Naive thymus-derived CD8-positive, alpha-beta T cell (primary cell): ENCODE measurements around the gene ZFHX3. TPM values are rescaled to one million over a fixed set of nuclear protein-coding genes. Genes with fewer than 3 reads are reported as not detected.

Source experiments
- ATAC-seq, 2 donors: fragments of 150-1000 bp; cut with Tn5 transposase in 1 of 2; sonication (Bioruptor Pico), chemical (Tn5 transposase) in 1 of 2; 1 replicate in 1 of 2; 2 replicates in 1 of 2; pipeline ENCODE4 v1.10.0; 2021; ENCODE audit warnings: mild to moderate bottlenecking in 2 of 2, moderate library complexity in 2 of 2
- POLR2A ChIA-PET: fragments of 350-600 bp; sonication (Branson Sonifier 250); formaldehyde crosslinking; loops from one replicate; lab custom pipeline; 2021; ENCODE audit warnings: antibody characterized with exemption; lab: Charles Lee
- DNase-seq, 10 donors: peaks; one replicate each; pipeline versions ENCODE4 v3.0.0 to v3.0.0-alpha.2; 2020 to 2022
- H3K27ac Mint-ChIP-seq, 10 donors: one replicate each; pipeline ENCODE4 v1.8.0; 2020 to 2022; ENCODE audit warnings: mild to moderate bottlenecking in 10 of 10, mixed read lengths in 10 of 10, moderate library complexity in 4 of 10, inconsistent platforms in 1 of 10
- H3K27me3 Mint-ChIP-seq, 5 donors: one replicate each; pipeline ENCODE4 v1.8.0; 2021 to 2022; ENCODE audit warnings: mixed read lengths in 5 of 5
- H3K36me3 Mint-ChIP-seq, 3 donors: one replicate each; pipeline ENCODE4 v1.8.0; 2020 to 2022; ENCODE audit warnings: mixed read lengths in 3 of 3, mild to moderate bottlenecking in 2 of 3, inconsistent platforms in 1 of 3
- H3K4me1 Mint-ChIP-seq, 4 donors: one replicate each; pipeline ENCODE4 v1.8.0; 2021 to 2022; ENCODE audit warnings: mixed read lengths in 4 of 4
- H3K4me3 Mint-ChIP-seq, 10 donors: one replicate each; pipeline ENCODE4 v1.8.0; 2020 to 2022; ENCODE audit warnings: mild to moderate bottlenecking in 10 of 10, mixed read lengths in 10 of 10, moderate library complexity in 6 of 10, inconsistent platforms in 1 of 10
- H3K9me3 Mint-ChIP-seq, 9 donors: one replicate each; pipeline ENCODE4 v1.8.0; 2020 to 2022; ENCODE audit warnings: mixed read lengths in 9 of 9, mild to moderate bottlenecking in 3 of 9, inconsistent platforms in 1 of 9, moderate library complexity in 1 of 9
- polyA plus RNA-seq, 3 donors: library from polyadenylated mRNA; unstranded; fragments of 300-500 nt; fragmentation: Illumina TruSeq; gene quantifications; one replicate each; pipeline ENCODE4 v1.2.3, GENCODE V29; 2021
- total RNA-seq, 8 experiments: library from RNA in 2 of 8; stranded (reverse) in 2 of 8; gene quantifications; one replicate each; pipeline ENCODE4 v1.2.3 and lab custom pipeline; 2021 to 2026

ZFHX3 gene
- total and polyA plus RNA-seq, 5 experiments from 2014 or later: 0.05 to 0.38 (median 0.34) TPM; not detected in 2

DNA sequence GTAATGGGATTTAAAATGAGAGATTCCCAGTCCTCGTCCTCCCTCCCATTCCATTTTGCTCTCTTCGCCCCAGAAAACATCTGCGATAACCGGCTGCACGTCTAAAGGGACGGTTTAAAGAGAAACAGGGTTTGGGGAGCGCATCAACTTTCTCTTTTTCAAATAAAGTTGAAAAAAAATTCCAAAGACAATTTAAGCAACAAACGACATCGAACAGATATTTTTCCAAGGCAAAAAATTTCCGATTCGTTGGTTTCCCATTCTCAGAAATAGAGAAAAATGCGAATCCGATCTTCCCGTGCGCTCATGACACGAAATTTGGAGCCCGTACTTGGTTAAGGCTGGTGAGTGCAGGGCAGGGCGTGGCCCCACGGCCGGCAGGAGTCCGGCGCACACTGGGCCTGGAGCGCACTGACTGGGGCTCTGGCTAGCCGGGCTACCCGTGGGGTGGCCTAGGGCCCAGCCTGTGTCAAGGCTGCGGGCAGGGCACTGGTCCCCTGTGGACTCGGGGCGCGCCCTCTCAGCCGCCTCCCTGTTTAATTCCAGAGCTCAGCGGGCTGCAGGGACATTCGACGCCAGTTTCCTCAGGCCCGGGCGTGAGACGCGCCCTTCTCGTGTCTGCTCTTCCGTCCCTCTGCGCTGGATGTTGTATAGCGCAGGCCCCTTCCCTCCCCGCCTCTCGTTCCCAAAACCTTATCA lies 17.9 kb upstream of the ZFHX3 start:
- H3K27ac Mint-ChIP-seq: no peak overlapping the region
- H3K27me3 Mint-ChIP-seq: peaks cover 42 to 78% (median 65%) of the 10 kb centered on the region in 5 donors
- POLR2A ChIA-PET: no interaction called here
- H3K4me3 Mint-ChIP-seq: peak overlapping the region in 1 of 10 donors; percentile 39
- DNase-seq (no peak), ATAC-seq (no peak)
- no peaks in the 10 kb centered on the region for H3K9me3 Mint-ChIP-seq
- H3K4me1 Mint-ChIP-seq: peaks cover 5 to 36% (median 7%) of the 10 kb centered on the region in 4 donors
- no peaks in the 10 kb centered on the region for H3K36me3 Mint-ChIP-seq

DNA sequence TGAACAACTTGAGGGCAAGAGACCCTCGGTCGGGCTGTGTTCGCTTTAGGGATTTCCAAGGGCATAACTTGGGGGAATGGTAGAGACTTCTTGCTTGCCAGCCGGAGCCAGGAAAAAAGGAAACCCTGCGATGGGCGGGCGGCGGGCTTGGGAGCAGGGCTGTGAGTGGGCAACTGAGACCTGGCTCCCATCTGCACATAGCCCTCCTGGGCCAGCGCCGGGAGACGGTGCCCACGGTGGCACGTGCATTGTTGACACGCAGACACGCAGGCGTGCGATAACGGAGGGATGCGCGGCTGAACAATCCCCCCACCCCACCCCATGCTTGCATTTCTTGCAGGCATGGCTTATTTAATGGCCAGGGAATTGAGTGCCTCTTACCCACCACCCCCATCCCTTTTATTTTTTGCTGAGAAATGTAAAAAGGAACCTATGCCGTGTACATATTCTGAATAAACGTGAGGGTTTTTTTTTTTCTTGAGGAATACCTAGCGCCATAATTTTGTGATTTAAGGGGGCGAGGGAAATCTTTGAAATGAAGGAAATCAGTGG lies 17.1 kb upstream of the ZFHX3 start:
- Mint-ChIP-seq H3K4me1 (peaks cover 4 to 30% (median 6%) of the 10 kb centered on the region in 4 donors), H3K9me3 (no peaks in the 10 kb centered on the region), H3K4me3 (no peak overlapping the region), H3K27ac (peak overlapping the region in 1 of 10 donors; percentile 2), H3K27me3 (peaks cover 40 to 78% (median 66%) of the 10 kb centered on the region in 5 donors), H3K36me3 (no peaks in the 10 kb centered on the region)
- no peak for ATAC-seq
- POLR2A ChIA-PET: no interaction called here
- no peak for DNase-seq

DNA sequence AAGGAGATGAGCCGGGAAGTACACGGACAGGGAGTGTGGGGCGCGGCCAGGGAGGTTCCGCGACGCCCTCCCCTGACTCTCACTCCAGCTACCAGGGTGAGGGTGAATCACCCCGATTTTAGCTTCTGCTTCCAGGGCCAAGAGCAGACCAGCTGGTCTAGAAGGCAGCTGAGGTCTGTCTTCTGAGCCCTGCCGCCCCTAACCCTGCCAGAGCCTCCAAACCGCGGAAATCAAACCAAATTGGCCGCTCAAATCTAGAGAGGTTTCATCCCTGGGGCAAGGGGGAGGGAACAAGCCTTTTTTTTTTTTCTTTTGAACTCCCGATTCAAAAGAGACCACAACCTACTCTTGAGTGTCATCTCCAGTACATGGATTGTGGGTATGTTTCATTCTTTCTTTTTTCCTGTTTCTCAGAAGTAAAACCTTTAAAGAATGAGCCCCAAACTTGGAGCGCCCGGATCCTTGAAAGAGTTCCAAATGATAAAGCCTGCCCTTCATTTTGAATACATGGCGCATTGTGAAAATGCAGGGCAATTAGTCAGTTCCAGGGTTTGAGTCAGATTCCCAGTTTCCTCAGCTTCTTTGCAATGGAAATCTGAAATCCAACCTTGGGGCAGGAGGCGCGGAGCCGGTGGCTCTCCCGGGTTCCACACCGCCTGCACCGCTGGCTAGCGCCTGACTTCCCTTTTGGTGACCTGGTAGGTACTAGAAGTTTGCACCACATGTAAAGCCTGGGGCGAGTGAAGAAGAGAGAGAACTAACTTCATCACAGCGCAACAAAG lies 16.5 kb upstream of the ZFHX3 start:
- no peaks in the 10 kb centered on the region for H3K36me3 Mint-ChIP-seq
- peak overlapping the region in 1 of 10 donors; percentile 19 for H3K4me3 Mint-ChIP-seq
- no peaks in the 10 kb centered on the region for H3K9me3 Mint-ChIP-seq
- peaks cover 4 to 31% (median 7%) of the 10 kb centered on the region in 4 donors for H3K4me1 Mint-ChIP-seq
- H3K27ac Mint-ChIP-seq: no peak overlapping the region
- POLR2A ChIA-PET: no interaction called here
- DNase-seq (no peak), ATAC-seq (no peak)
- H3K27me3 Mint-ChIP-seq: peaks cover 41 to 82% (median 64%) of the 10 kb centered on the region in 5 donors

DNA sequence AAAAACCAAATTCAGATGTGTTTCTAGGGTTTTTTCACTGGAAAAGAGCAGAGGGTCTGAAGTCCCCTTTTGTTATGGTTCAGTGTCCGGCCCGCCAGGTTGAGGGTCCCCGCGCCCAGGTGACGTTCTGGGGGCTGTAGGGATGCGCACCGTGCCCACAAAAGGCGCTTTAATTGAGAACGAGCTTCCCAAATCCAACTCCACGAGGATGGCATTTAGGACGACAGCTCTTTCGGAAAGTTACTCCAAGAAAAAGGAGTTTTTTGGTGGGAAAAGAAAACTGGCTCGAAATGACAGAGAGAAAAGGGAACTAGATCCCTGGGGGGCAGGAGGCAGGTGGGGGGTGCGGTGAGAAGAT lies 15.9 kb upstream of the ZFHX3 start:
- H3K4me3 Mint-ChIP-seq: peak overlapping the region in 1 of 10 donors; percentile 24
- H3K9me3 Mint-ChIP-seq: no peaks in the 10 kb centered on the region
- peaks cover 7 to 35% (median 11%) of the 10 kb centered on the region in 4 donors for H3K4me1 Mint-ChIP-seq
- ATAC-seq (no peak), DNase-seq (no peak)
- POLR2A ChIA-PET: no interaction called here
- peaks cover 37 to 85% (median 62%) of the 10 kb centered on the region in 5 donors for H3K27me3 Mint-ChIP-seq
- no peaks in the 10 kb centered on the region for H3K36me3 Mint-ChIP-seq
- H3K27ac Mint-ChIP-seq: no peak overlapping the region

DNA sequence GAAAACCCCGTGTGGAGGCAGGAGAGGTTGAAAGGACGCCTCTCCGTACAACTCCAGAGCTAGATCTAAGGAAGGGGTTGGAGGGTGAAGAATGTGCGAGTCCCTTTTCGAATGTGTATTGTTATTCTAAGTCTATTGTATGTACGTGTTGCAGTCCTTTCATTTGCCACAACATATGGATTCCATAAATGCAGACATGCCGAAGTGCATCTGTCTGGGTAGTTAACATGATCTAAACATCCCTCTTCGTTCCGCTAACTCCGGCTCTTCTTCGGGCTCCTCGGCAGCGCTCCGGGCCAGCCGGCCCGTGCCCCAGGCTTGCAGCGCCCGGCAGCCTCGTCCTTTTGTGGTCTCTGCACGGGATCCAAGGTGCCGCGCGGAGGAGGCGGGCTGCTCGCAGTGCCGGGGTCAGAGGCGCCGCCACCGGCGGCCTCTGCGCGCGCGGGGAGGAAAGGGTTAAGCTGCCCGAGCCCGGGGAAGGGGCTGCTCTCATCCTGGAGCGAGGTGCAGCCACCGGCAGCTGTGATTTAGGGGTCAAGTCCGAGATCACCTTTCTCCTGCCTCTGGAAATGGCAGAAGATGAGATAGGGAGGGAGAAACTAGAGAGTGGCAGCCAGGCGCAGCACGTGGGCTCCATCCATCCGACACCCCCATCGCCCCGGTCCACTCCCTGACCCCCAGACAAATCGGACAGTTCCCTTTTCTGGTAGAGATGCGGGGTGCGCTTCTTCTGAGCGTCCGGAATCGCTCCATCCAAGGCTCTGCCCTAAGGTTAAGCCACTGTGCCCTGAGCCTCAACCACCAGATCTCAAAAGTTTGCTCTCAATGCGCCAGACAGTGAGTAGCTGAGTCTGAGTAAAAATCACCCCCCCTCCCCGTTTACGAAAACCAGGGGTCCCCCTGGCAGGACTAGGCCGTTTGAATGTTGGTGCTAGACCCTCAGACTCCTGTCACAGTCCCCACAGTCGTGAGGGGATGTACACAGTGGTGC lies 15.1 kb upstream of the ZFHX3 start:
- Mint-ChIP-seq H3K36me3 (no peaks in the 10 kb centered on the region), H3K4me3 (peak overlapping the region in 1 of 10 donors; percentile 5), H3K9me3 (no peaks in the 10 kb centered on the region), H3K27ac (peak overlapping the region in 1 of 10 donors; percentile 62), H3K4me1 (peaks cover 7 to 37% (median 12%) of the 10 kb centered on the region in 4 donors), H3K27me3 (peaks cover 33 to 80% (median 54%) of the 10 kb centered on the region in 5 donors)
- DNase-seq (no peak), ATAC-seq (no peak)
- POLR2A ChIA-PET: no interaction called here

DNA sequence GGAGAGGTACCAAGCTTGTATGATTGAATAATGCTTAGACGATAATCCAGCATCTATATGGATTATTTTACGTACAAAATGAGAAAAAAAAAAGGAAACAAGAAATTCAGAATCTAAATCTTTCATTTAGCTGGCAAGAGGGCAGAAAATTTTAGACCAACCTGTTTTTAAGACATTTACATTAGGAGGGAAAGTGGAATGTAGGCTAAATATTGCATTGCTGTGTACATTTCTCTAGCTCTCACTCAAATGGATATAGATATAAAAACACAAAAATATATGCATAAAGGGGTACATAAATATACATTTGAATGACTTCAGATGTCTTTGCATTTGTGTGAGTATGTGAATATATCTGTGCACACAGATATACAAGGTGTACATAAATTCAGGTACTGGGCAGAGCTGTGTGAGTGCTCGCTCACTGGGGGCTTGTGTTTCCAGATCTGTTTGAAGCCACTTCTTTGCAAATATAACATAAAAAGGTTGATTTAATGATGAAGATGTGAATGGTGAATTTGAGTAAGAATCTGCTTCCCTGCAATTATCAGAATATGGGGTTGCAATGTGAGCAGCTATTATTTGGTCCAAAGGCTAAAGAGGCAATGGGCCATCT lies 14.2 kb upstream of the ZFHX3 start:
- H3K9me3 Mint-ChIP-seq: no peaks in the 10 kb centered on the region

DNA sequence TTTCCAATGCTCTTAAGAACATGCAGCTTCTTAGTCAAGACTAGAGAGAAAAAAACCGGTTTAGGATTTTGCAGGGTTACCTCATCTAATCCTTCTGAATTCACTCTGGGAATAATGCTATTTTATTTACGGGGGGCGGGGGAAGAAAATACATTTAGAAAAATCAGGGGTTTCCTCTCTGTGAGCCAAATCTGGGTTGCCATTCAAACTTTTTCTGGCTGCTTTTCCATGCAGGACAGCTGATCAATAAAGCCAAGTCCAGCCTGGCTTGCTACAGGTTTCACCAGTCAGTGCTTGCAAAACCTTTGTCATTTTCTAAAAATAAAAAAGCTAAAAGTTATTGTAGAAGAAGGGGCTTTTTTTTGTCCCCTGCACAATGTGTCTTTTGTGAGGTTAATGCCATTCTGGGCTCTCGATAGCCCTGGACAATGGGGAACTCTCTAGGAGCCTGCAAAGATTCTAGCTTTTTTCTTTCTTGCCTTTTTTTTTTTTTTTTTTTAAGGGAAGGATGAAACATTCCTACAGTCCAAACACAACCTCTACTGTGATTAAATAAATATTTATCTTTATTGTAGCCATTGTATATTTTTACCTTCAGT lies 13.1 kb upstream of the ZFHX3 start:
- ATAC-seq (no peak), DNase-seq (no peak)
- peaks cover 2 to 5% (median 2%) of the 10 kb centered on the region in 3 donors for H3K36me3 Mint-ChIP-seq
- no peak overlapping the region for H3K4me3 Mint-ChIP-seq
- H3K27ac Mint-ChIP-seq: no peak overlapping the region
- no peaks in the 10 kb centered on the region for H3K9me3 Mint-ChIP-seq
- H3K27me3 Mint-ChIP-seq: peaks cover 32 to 73% (median 62%) of the 10 kb centered on the region in 5 donors
- H3K4me1 Mint-ChIP-seq: peaks cover 12 to 45% (median 19%) of the 10 kb centered on the region in 4 donors
- POLR2A ChIA-PET: no interaction called here

More for the DNA sequence above, 14.2 kb upstream of the ZFHX3 start:
- no peak for ATAC-seq
- POLR2A ChIA-PET: no interaction called here
- peaks cover 2 to 3% (median 2%) of the 10 kb centered on the region in 3 donors for H3K36me3 Mint-ChIP-seq
- H3K4me1 Mint-ChIP-seq: peaks cover 9 to 40% (median 16%) of the 10 kb centered on the region in 4 donors
- no peak for DNase-seq
- H3K27me3 Mint-ChIP-seq: peaks cover 29 to 73% (median 53%) of the 10 kb centered on the region in 5 donors
- H3K4me3 Mint-ChIP-seq: peak overlapping the region in 3 of 10 donors; percentile 5 to 35 (median 8)
- no peak overlapping the region for H3K27ac Mint-ChIP-seq

DNA sequence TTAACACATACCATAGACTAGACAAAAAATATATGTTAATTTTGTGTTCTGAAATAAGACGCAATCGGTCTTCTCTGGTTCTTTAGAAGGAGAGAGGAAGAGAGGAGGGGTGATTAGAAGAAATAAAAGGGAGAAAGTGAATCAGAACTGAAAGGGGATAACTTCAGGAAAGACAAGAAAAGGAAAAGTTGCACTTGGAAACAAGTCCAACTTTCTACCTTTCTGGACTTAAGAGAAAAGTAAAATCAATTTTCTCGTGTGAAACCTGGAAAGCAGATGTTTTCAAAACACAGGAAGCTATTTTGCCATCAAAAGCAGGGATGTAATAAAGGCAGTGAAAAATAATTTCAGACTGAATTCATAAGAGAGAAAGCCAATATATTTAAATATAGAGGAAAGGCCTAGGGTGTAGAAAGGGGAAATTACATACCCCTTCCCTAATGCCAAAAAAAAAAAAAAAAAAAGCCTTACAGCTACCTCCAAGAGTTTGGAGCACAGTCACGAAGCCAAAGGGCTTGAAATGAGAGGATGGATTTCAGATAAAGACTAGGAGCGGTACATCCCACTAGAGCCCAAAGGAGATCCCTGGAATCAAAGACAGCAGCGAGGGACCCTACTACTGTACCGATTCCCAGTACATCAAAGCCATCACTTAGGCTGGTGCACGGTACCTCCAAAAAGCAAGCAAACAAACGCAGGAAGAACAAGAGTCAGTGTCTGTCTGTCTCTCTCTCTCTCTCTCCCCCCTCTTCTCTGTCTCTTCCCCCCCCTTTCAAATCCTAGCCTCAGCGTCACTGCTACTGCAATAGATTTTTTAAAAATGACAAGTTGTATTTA lies 12.1 kb upstream of the ZFHX3 start:
- POLR2A ChIA-PET: no interaction called here
- Mint-ChIP-seq H3K27me3 (peaks cover 31 to 69% (median 64%) of the 10 kb centered on the region in 5 donors), H3K9me3 (peaks cover 0 to 2% (median 0%) of the 10 kb centered on the region in 9 donors), H3K4me3 (peak overlapping the region in 7 of 10 donors; percentile 3 to 87 (median 80)), H3K4me1 (peaks cover 11 to 51% (median 22%) of the 10 kb centered on the region in 4 donors), H3K36me3 (peaks cover 2 to 5% (median 2%) of the 10 kb centered on the region in 3 donors), H3K27ac (no peak overlapping the region)
- ATAC-seq: no peak
- DNase-seq: no peak

DNA sequence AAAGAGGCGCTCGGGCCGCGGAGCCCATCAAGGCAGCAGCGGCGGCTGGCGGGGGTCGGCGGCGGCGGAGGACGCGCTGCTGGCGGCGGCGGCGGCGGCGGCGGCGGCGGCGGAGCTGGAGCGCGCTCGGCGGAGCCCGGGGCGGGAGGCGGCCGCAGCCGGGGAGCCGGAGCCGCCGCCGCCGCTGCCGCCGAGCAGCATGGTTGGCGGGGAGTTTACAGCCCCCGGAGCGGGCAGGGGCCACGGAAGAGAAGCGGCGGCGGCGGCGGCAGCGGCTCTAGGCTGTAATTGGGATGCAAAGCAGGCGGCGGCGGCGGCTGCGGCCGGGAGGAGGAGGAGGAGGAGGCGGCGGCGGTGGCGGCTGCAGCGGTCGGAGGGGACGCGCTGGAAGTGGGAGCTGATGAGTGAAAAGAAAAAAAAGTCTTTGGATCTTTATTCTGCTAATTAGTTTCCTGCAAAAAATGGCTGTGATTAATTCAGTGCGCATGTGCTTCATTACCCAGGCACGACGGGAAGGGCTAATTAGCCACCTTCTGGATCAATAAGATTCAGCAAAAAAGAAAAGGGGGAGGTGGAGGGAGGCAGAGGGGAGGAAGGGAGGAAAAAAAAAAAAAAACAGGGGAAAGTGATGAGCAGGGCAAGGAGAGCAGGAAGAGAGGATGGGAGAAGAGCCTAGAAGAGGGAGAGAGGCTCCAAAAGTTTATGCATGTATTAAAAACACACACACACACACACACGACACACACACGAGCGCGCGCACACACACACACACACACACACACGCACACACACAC lies 10.9 kb upstream of the ZFHX3 start:
- Mint-ChIP-seq H3K4me1 (peaks cover 11 to 45% (median 21%) of the 10 kb centered on the region in 4 donors), H3K9me3 (peaks cover 0 to 4% (median 0%) of the 10 kb centered on the region in 9 donors), H3K27ac (no peak overlapping the region), H3K27me3 (peaks cover 32 to 64% (median 63%) of the 10 kb centered on the region in 5 donors), H3K4me3 (peak overlapping the region; percentile 66 to 89 (median 79)), H3K36me3 (peaks cover 2 to 5% (median 2%) of the 10 kb centered on the region in 3 donors)
- POLR2A ChIA-PET: no interaction called here
- ATAC-seq (peak in 1 of 2 donors; percentile 46), DNase-seq (no peak)

DNA sequence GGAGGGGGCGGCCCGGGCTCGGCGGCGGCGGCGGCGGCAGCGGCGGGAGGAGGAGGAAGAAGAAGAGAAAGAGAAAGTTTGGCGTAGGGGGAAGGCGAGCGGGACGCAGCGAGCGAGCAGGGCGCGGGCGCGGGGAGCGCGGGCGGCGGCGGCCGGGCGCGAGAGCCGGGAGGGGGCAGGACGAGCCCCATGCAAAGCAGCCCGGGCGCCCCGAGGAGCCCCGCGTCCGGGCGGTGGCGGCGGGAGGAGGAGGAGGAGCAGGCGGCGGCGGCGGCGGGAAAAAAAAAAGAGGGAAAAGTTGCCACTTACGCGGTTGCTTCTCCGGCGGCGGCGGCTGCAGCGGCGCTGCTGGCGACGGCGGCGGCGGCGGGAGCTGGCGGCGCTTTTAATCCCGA lies 10.3 kb upstream of the ZFHX3 start:
- peaks cover 11 to 41% (median 21%) of the 10 kb centered on the region in 4 donors for H3K4me1 Mint-ChIP-seq
- H3K27me3 Mint-ChIP-seq: peaks cover 35 to 61% (median 57%) of the 10 kb centered on the region in 5 donors
- ATAC-seq (peak in 1 of 2 donors; percentile 59), DNase-seq (no peak)
- H3K27ac Mint-ChIP-seq: no peak overlapping the region
- peaks cover 0 to 4% (median 0%) of the 10 kb centered on the region in 9 donors for H3K9me3 Mint-ChIP-seq
- POLR2A ChIA-PET: no interaction called here
- peaks cover 2 to 5% (median 2%) of the 10 kb centered on the region in 3 donors for H3K36me3 Mint-ChIP-seq
- peak overlapping the region in 7 of 10 donors; percentile 2 to 80 (median 52) for H3K4me3 Mint-ChIP-seq
